GM04504 (cell line): ENCODE measurements around the gene BCS1L.

Experiments
- DNase-seq: peaks from one replicate; pipeline ENCODE4 v3.0.0-alpha.2; 2012; ENCODE audit warnings: low read depth

BCS1L gene

DNA sequence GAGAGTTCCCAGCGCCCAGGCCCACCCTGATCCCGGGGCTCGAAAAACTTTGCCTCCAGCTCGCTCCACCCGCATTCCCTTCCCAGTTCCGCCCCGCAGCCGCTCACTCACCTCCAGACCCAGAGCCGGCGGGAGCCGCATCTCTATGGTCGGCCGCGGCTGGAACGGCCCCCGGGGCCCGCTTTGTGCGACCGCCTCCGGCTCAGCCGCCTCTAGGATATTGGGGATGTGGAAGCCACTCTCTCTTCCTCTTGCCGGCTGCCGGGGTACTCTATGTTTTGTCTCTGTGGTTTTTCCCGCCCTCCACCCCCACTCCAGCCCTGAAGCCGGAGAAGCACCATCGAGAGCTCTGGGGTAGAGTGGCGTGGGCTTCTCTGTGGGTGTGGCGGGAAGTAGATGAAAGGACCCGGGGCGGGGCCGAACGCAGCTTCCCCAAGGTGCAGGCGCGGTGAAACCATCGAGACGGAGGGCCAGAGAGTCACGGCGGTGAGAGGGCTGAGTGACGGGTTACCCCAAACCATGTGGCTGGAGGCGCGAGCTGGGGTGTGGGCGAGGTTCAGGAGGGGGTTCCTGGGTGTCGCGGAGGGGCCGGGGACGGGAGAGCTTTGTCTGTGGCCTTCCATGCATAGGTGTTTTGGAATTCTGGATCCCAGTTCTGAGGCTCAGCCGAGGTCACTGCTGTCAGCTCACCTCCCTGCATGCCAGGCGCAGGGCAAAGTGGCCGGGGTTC lies at the start of gene BCS1L, which contains the start of gene ZNF142:
TSS of gene BCS1L (plus strand) at position 426 of the 730 bp plus-strand sequence. CDS start 1,305 bp downstream, outside the sequence.
TSS of gene ZNF142 (minus strand) at position 366 of the 730 bp plus-strand sequence. CDS start 3,194 bp downstream, outside the sequence.
- DNase-seq, result no peak

DNA sequence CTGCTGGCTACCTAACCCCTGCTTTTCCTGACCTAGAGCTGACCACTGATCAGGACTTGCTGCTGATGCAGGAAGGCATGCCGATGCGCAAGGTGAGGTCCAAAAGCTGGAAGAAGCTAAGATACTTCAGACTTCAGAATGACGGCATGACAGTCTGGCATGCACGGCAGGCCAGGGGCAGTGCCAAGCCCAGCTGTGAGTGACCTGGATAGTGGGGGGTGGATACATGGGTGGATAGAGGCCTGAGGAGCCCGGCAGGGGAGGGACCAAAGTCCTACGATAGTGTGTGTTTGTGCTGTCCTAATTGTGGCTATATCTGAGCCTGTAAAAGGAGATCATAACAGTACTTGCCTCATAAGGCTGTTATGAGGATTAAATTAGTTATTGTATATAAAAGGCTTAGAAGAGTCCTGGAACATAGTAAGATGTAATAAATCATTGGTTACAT lies 43.6 kb upstream of the BCS1L start:
- no peak for DNase-seq

DNA sequence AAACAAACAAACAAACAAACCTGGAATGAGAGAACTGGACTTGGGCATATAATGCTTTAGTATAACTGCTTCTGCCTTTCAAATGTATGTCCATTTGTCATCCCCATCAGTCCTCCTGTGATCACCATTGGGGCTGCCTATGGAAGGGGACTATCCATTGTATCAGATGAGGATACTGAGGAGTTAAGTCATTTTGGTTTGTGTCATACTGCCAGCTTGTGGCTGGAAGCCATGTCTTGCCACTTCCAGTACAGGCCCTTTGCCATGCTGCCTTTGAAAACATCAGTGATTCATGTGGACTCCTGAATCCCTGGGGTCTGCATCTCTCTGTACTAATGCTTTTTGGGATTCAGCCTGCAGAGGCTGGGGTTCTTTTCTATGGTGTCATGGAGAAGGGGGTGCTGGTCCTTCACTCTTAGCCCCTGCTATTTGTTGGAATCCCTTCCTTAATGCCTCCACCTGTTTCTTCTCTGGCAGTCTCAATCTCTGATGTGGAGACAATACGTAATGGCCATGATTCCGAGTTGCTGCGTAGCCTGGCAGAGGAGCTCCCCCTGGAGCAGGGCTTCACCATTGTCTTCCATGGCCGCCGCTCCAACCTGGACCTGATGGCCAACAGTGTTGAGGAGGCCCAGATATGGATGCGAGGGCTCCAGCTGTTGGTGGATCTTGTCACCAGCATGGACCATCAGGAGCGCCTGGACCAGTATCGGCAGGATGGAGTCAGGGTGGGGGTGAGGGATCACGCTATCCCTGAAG lies 41.2 kb upstream of the BCS1L start:
- no peak for DNase-seq

- no peak for DNase-seq
Observed at GRCh38 chr2:218621007-218621406, 38.5 kb upstream of the BCS1L start.

- peak; percentile 5 for DNase-seq
Observed at GRCh38 chr2:218622606-218623365, 36.7 kb upstream of the BCS1L start.

DNA sequence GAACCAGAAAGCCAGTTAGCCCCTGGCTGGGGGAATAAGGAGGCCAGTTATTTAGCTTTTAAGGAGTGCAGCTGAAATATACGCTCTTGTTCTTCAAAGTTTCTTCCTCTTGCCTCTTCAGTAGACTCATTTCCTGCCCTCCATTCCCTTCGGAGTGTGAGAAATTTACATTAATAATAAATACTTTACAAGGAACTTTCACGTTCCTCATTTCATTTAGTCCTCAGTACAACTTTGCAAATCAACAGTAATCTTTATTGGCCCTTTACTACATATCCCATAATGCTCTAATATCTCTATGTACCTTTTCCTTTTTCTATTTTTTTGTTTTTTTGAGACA lies 36.1 kb upstream of the BCS1L start:
- DNase-seq, result no peak

- DNase-seq, result no peak
Observed at GRCh38 chr2:218626369-218626768, 33.1 kb upstream of the BCS1L start.

- no peak for DNase-seq
Observed at GRCh38 chr2:218627939-218628338, 31.5 kb upstream of the BCS1L start.

DNA sequence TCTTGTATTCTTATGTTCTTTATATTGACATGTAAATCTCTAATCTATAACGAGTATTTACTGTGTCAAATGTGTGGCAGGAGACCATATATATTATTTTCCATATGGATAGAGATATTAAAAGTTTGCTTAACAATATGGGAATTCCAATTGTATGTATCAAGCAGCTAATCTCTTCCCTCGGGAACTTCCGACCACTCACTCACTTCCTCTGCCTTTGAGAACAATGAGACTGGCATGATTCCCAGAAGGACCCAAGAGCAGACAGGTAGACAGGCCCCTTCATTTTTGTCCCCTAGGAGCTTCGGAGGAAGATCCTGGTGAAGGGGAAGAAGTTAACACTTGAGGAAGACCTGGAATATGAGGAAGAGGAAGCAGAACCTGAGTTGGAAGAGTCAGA lies 27.6 kb upstream of the BCS1L start:
- no peak for DNase-seq

GRCh38 chr2:218635719-218636118 lies 23.8 kb upstream of the BCS1L start:
- DNase-seq, result no peak

DNA sequence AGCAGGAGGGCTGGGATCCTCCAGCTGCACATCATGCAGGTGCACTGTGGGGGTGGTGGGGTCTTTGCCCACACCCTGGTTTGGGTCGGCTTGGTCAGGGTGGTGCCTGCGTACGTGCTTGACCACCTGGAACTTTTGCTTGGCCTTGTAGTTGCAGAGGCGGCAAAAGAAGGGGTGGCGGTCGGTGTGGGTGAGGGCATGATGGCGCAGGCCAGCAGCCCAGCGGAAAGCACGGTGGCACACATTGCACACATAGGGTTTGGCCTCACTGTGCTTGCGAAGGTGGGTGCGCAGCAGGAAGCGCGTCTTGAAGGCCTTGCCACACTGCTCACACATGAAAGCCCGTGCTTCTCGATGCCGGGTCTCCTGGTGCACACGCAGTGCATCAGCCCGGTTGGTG lies 21.1 kb upstream of the BCS1L start:
- DNase-seq, result no peak

- no peak for DNase-seq
Observed at GRCh38 chr2:218642121-218642656, 17.3 kb upstream of the BCS1L start.

GRCh38 chr2:218642786-218643185 lies 16.7 kb upstream of the BCS1L start:
- DNase-seq, result no peak

GRCh38 chr2:218643751-218644310 lies 15.7 kb upstream of the BCS1L start:
- DNase-seq, result no peak

GRCh38 chr2:218644721-218645120 lies 14.8 kb upstream of the BCS1L start:
- DNase-seq, result no peak

DNA sequence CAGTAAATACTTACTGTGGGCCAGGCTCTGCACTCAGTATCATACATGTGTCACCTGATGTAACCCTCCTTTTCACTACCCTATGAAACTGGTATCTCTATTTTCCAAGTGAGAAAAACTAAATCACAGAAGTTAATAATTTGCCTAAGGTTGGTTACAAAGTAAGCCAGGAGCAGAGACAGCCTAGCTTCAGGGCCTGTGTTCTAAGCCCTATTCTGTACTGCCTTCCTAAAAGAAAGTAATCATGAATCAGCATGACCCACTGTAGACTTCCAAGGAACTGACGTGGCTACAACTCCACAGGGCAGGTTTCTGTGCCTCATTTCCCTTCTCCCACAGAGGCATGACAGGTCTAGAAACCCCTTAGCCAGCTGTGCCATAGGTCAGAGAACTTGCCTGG lies 14.4 kb upstream of the BCS1L start:
- DNase-seq, result peak; percentile 8

DNA sequence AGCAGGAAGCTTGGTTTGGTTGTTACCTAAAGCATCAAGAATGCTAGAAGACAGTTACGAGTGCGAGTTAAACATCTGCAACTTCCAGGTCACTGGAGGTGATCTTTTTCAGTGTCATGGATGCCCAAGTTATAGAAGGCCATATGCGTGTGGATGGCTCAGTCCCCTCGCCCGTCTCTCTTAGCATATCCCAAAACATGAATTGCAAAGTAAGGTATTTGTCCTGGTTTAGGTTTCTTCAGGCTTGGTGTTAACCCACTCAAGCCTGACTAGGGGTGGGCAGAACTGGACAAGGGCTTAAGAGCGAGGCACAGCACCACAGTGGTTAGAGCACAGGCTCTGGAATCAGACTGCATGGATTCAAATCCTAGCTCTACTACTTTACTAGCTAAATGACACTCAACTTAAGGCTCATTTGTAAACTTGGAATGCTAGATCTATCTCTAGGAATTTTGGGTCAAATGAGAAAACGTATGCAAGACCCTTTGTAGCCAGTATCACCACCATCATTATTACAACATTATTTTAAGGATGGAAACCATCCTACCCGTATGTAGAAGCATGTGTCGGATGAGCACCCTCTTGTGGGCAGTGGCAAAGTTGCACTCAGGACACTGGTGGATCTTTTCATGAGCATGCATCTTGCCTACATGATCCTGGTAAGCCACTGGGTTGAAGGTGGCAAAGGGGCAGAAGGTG lies 11.2 kb upstream of the BCS1L start:
- DNase-seq, result no peak

GRCh38 chr2:218648787-218649100 lies 10.7 kb upstream of the BCS1L start:
- no peak for DNase-seq

- DNase-seq, result no peak
Observed at GRCh38 chr2:218655751-218656150, 3.7 kb upstream of the BCS1L start.

- no peak for DNase-seq
Observed at GRCh38 chr2:218658671-218659257, 719 bp upstream of the BCS1L start.

DNA sequence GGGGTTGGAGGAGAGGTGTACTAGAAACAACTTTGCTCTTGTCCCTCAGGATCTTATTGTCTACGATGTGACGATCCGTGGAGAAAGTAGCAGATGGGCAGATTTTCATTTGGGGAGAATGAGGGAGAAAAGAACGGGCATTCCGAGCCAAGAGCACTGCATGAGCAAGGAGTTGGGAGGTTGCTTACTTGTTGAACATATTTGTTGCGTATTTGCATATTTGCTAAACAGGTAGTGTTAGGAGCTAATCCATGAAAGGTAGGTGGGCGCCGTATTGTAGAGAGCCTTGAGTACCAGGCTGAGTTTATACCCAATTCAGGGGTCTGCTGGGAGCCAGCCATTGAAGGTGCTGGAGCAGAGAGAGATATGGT lies 490 bp downstream of the BCS1L start:
- DNase-seq, result no peak
